Amniotic stem cell (primary cell): ENCODE measurements around the gene KIF1A.
"Not testable (repeated sequence)": the region's sequence is repeated elsewhere in the genome, so short reads cannot be mapped to it uniquely, and the experiment has no call there.

Experiments used
- DNase-seq: peaks from one replicate; lab custom pipeline; 2025; lab: John Stamatoyannopoulos, UW

KIF1A gene

GRCh38 chr2:240702640-240703011 lies 117.4 kb downstream of the KIF1A start:
- DNase-seq: no peak

- DNase-seq: no peak
These were observed 118.0 kb downstream of the KIF1A start for GRCh38 chr2:240701736-240702639.

GRCh38 chr2:240701091-240701735 lies 118.8 kb downstream of the KIF1A start:
- DNase-seq: no peak

- DNase-seq: not testable (repeated sequence)
These were observed 119.4 kb downstream of the KIF1A start for GRCh38 chr2:240700616-240701015.

- not testable (repeated sequence) for DNase-seq
These were observed 120.2 kb downstream of the KIF1A start for GRCh38 chr2:240699835-240700234.

GRCh38 chr2:240698852-240699561 lies 121.0 kb downstream of the KIF1A start:
- DNase-seq: not testable (repeated sequence)

GRCh38 chr2:240696469-240696868 lies 123.5 kb downstream of the KIF1A start:
- not testable (repeated sequence) for DNase-seq

GRCh38 chr2:240695593-240695992 lies 124.4 kb downstream of the KIF1A start:
- not testable (repeated sequence) for DNase-seq

GRCh38 chr2:240694304-240694703 lies 125.7 kb downstream of the KIF1A start:
- not testable (repeated sequence) for DNase-seq

- not testable (repeated sequence) for DNase-seq
These were observed 127.1 kb downstream of the KIF1A start for GRCh38 chr2:240692583-240693561.

- DNase-seq: not testable (repeated sequence)
These were observed 128.2 kb downstream of the KIF1A start, which contains the start of gene AQP12A for GRCh38 chr2:240691631-240692420. AQP12A (plus strand) TSS chr2:240691866; CDS start chr2:240691914, 48 bp downstream.

GRCh38 chr2:240691075-240691427 lies 129.0 kb downstream of the KIF1A start:
- not testable (repeated sequence) for DNase-seq

GRCh38 chr2:240690421-240691074 lies 129.5 kb downstream of the KIF1A start:
- DNase-seq: not testable (repeated sequence)

- DNase-seq: no peak
These were observed 130.0 kb downstream of the KIF1A start for GRCh38 chr2:240689975-240690374.

- DNase-seq: no peak
These were observed 131.5 kb downstream of the KIF1A start for GRCh38 chr2:240688553-240688919.

GRCh38 chr2:240687741-240688552 lies 132.1 kb downstream of the KIF1A start:
- no peak for DNase-seq

- DNase-seq: no peak
These were observed 132.8 kb downstream of the KIF1A start for GRCh38 chr2:240687045-240687740.

- DNase-seq: no peak
These were observed 133.6 kb downstream of the KIF1A start for GRCh38 chr2:240686460-240686859.
